ENCODE measurements around the gene MAML2. TPM values are rescaled to one million over a fixed set of nuclear protein-coding genes. Genes with fewer than 3 reads are reported as not detected.

MAML2 gene
- total and polyA plus RNA-seq, 9 of the 15 experiments (the other 6 are each of a cell fraction or from before 2014, with no cell fraction given), result 0.79 to 6.8 (median 4.8) TPM

GRCh38 chr11:96330511-96330859 is 12.5 kb downstream of the MAML2 start (continued):
- TF ChIP-seq MGA (IDR thresholded peaks at IDR 0.05), result peak; percentile 40
- no peak for TF ChIP-seq TGIF2 (CRISPR knock-in tag; IDR thresholded peaks at IDR 0.05)
- TF ChIP-seq HDAC8 (tag; IDR thresholded peaks at IDR 0.05), result peak; percentile 87; the same call in 1 of the 2 replicates
- TF ChIP-seq ZNF707 (CRISPR knock-in tag; conservative IDR thresholded peaks at IDR 0.05), result peak; percentile 71; the same call in 1 of the 2 replicates
- no peak for TF ChIP-seq STAT5A (IDR thresholded peaks at IDR 0.05; ENCODE audit: borderline replicate concordance, low read length)
- TF ChIP-seq, protein P1, sequence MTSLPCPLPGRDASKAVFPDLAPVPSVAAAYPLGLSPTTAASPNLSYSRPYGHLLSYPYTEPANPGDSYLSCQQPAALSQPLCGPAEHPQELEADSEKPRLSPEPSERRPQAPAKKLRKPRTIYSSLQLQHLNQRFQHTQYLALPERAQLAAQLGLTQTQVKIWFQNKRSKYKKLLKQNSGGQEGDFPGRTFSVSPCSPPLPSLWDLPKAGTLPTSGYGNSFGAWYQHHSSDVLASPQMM (CRISPR knock-in tag; IDR thresholded peaks at IDR 0.05), result no peak
- TF ChIP-seq, protein P2, sequence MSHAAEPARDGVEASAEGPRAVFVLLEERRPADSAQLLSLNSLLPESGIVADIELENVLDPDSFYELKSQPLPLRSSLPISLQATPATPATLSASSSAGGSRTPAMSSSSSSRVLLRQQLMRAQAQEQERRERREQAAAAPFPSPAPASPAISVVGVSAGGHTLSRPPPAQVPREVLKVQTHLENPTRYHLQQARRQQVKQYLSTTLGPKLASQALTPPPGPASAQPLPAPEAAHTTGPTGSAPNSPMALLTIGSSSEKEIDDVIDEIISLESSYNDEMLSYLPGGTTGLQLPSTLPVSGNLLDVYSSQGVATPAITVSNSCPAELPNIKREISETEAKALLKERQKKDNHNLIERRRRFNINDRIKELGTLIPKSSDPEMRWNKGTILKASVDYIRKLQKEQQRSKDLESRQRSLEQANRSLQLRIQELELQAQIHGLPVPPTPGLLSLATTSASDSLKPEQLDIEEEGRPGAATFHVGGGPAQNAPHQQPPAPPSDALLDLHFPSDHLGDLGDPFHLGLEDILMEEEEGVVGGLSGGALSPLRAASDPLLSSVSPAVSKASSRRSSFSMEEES (CRISPR knock-in tag; IDR thresholded peaks at IDR 0.05), result 0 out of 2 replicates have a peak, but pooled peaks have one; percentile 14
- peak; percentile 26; the same call in 1 of the 2 replicates for TF ChIP-seq NFIX (CRISPR knock-in tag; IDR thresholded peaks at IDR 0.05; ENCODE audit: low read depth)
- no peak for TF ChIP-seq MYC (IDR thresholded peaks at IDR 0.05; ENCODE audit: low read depth, low read length)
- peak; percentile 71; the same call in 1 of the 2 replicates for TF ChIP-seq MYC (CRISPR knock-in tag; IDR thresholded peaks at IDR 0.05; ENCODE audit: borderline replicate concordance, low read depth)
- TF ChIP-seq HINFP (tag; conservative IDR thresholded peaks at IDR 0.05; ENCODE audit: low read depth), result peak; percentile 85
- peak; percentile 82; the same call in 1 of the 2 replicates for TF ChIP-seq ZKSCAN8 (CRISPR knock-in tag; IDR thresholded peaks at IDR 0.05)
- TF ChIP-seq HSF4 (CRISPR knock-in tag; IDR thresholded peaks at IDR 0.05; ENCODE audit: borderline replicate concordance), result peak; percentile 92

Data from K562 (cell line).